ENCODE results near the gene RFPL4AL1.
"Not testable (repeated sequence)": the region's sequence is repeated elsewhere in the genome, so short reads cannot be mapped to it uniquely, and the experiment has no call there.

Gene RFPL4AL1

GRCh38 chr19:55768818-55769217 lies at the start of gene RFPL4AL1:
Gene RFPL4AL1 (plus strand): TSS chr19:55769118. CDS start chr19:55771805, 2,687 bp downstream.
- not testable (repeated sequence) for DNase-seq (ENCODE audit: low read depth in 2 of 2)

GRCh38 chr19:55720214-55720746 lies 48.6 kb upstream of the RFPL4AL1 start:
- no peak for DNase-seq (ENCODE audit: low read depth in 2 of 2)

GRCh38 chr19:55720801-55721200 lies 48.1 kb upstream of the RFPL4AL1 start:
- no peak for DNase-seq (ENCODE audit: low read depth in 2 of 2)

- DNase-seq (ENCODE audit: low read depth in 2 of 2), result no peak
Measured at GRCh38 chr19:55723491-55723890, 45.4 kb upstream of the RFPL4AL1 start.

GRCh38 chr19:55730378-55730777 lies 38.5 kb upstream of the RFPL4AL1 start:
- not testable (repeated sequence) for DNase-seq (ENCODE audit: low read depth in 2 of 2)

- DNase-seq (ENCODE audit: low read depth in 2 of 2), result no peak
Measured at GRCh38 chr19:55738302-55738701, 30.6 kb upstream of the RFPL4AL1 start, which contains the start of gene NLRP9. Gene NLRP9 (minus strand): TSS chr19:55738402. CDS start chr19:55738374, 28 bp downstream.

- DNase-seq (ENCODE audit: low read depth in 2 of 2), result no peak
Measured at GRCh38 chr19:55750715-55751114, 18.2 kb upstream of the RFPL4AL1 start.

GRCh38 chr19:55753401-55753800 lies 15.5 kb upstream of the RFPL4AL1 start:
- no peak for DNase-seq (ENCODE audit: low read depth in 2 of 2)

GRCh38 chr19:55756808-55757207 lies 12.1 kb upstream of the RFPL4AL1 start:
- not testable (repeated sequence) for DNase-seq (ENCODE audit: low read depth in 2 of 2)

GRCh38 chr19:55758797-55759196 lies 10.1 kb upstream of the RFPL4AL1 start, which contains the start of gene RFPL4A:
Gene RFPL4A (plus strand): TSS chr19:55759097. CDS start chr19:55761801, 2,704 bp downstream.
- DNase-seq (ENCODE audit: low read depth in 2 of 2), result not testable (repeated sequence)

- no peak for DNase-seq (ENCODE audit: low read depth in 2 of 2)
Measured at GRCh38 chr19:55766466-55766865, 2.5 kb upstream of the RFPL4AL1 start.

- DNase-seq (ENCODE audit: low read depth in 2 of 2), result not testable (repeated sequence)
Measured at GRCh38 chr19:55769632-55770031, 714 bp downstream of the RFPL4AL1 start.

- no peak for DNase-seq (ENCODE audit: low read depth in 2 of 2)
Measured at GRCh38 chr19:55777528-55777927, 8.6 kb downstream of the RFPL4AL1 start.

GRCh38 chr19:55778331-55778730 lies 9.4 kb downstream of the RFPL4AL1 start:
- DNase-seq (ENCODE audit: low read depth in 2 of 2), result no peak

- no peak for DNase-seq (ENCODE audit: low read depth in 2 of 2)
Measured at GRCh38 chr19:55781112-55781511, 12.2 kb downstream of the RFPL4AL1 start.

GRCh38 chr19:55795021-55795420 lies 26.1 kb downstream of the RFPL4AL1 start:
- DNase-seq (ENCODE audit: low read depth in 2 of 2), result no peak

- DNase-seq (ENCODE audit: low read depth in 2 of 2), result no peak
Measured at GRCh38 chr19:55801416-55801815, 32.5 kb downstream of the RFPL4AL1 start.

GRCh38 chr19:55802281-55802680 lies 33.4 kb downstream of the RFPL4AL1 start:
- no peak for DNase-seq (ENCODE audit: low read depth in 2 of 2)

- DNase-seq (ENCODE audit: low read depth in 2 of 2), result no peak
Measured at GRCh38 chr19:55809381-55810058, 40.6 kb downstream of the RFPL4AL1 start.

- DNase-seq (ENCODE audit: low read depth in 2 of 2), result no peak
Measured at GRCh38 chr19:55811340-55811739, 42.4 kb downstream of the RFPL4AL1 start.

GRCh38 chr19:55812449-55812848 lies 43.5 kb downstream of the RFPL4AL1 start:
- DNase-seq (ENCODE audit: low read depth in 2 of 2), result no peak

- DNase-seq (ENCODE audit: low read depth in 2 of 2), result no peak
Measured at GRCh38 chr19:55813906-55814305, 45.0 kb downstream of the RFPL4AL1 start.

GRCh38 chr19:55820037-55820436 lies 51.1 kb downstream of the RFPL4AL1 start:
- DNase-seq (ENCODE audit: low read depth in 2 of 2), result no peak

Data from stimulated activated CD8-positive, alpha-beta memory T cell treated with anti-CD3 and anti-CD28 coated beads, Interleukin-7, amount 100 ng/mL, for 1 hour (primary cell).